Duodenal mucosa (tissue), 2 donors: Measurements from ENCODE around the gene BPI.
"Not testable (repeated sequence)": the region's sequence is repeated elsewhere in the genome, so short reads cannot be mapped to it uniquely, and the experiment has no call there.

ENCODE experiments used
- H3K27ac ChIP-seq: one replicate; pipeline ENCODE4 v1.7.0; 2013; ENCODE audit warnings: low read depth, low read length
- H3K27me3 ChIP-seq, 2 donors: one replicate each; pipeline ENCODE4 v1.7.0; 2013; ENCODE audit warnings: low read length in 2 of 2, control low read depth in 1 of 2; ENCODE audit not compliant: insufficient read depth in 2 of 2, control insufficient read depth in 1 of 2
- H3K36me3 ChIP-seq, 2 donors: one replicate each; pipeline ENCODE4 v1.7.0; 2013; ENCODE audit warnings: low read length in 2 of 2, control low read depth in 1 of 2; ENCODE audit not compliant: insufficient read depth in 2 of 2, control insufficient read depth in 1 of 2
- H3K4me1 ChIP-seq, 2 donors: one replicate each; pipeline ENCODE4 v1.7.0; 2013; ENCODE audit warnings: low read length in 2 of 2, control low read depth in 1 of 2; ENCODE audit not compliant: insufficient read depth in 2 of 2, control insufficient read depth in 1 of 2
- H3K4me3 ChIP-seq, 2 donors: one replicate each; pipeline ENCODE4 v1.7.0; 2013; ENCODE audit warnings: low read length in 2 of 2, low read depth in 1 of 2
- H3K9ac ChIP-seq, 2 donors: one replicate each; pipeline ENCODE4 v1.7.0; 2013; ENCODE audit warnings: low read length in 2 of 2, low read depth in 1 of 2
- H3K9me3 ChIP-seq, 2 donors: one replicate each; pipeline ENCODE4 v1.7.0; 2013; ENCODE audit warnings: low read length in 2 of 2, control low read depth in 1 of 2; ENCODE audit not compliant: control insufficient read depth in 1 of 2

The BPI gene

GRCh38 chr20:38311491-38311890 lies 7.5 kb downstream of the BPI start:
- Histone ChIP-seq H3K27ac (no peak overlapping the region), H3K9ac (no peak overlapping the region), H3K4me3 (no peak overlapping the region), H3K36me3 (no peaks in the 10 kb centered on the region), H3K4me1 (no peaks in the 10 kb centered on the region), H3K9me3 (no peaks in the 10 kb centered on the region), H3K27me3 (no peaks in the 10 kb centered on the region)

- Histone ChIP-seq H3K36me3 (no peaks in the 10 kb centered on the region), H3K9me3 (no peaks in the 10 kb centered on the region), H3K4me1 (no peaks in the 10 kb centered on the region), H3K4me3 (no peak overlapping the region), H3K9ac (no peak overlapping the region), H3K27ac (no peak overlapping the region), H3K27me3 (no peaks in the 10 kb centered on the region)
Observed at GRCh38 chr20:38313676-38314075, 9.7 kb downstream of the BPI start.

GRCh38 chr20:38314350-38314749 lies 10.4 kb downstream of the BPI start:
- not testable (repeated sequence) for H3K36me3 ChIP-seq, H3K27ac ChIP-seq, H3K4me1 ChIP-seq, H3K9ac ChIP-seq, H3K4me3 ChIP-seq, H3K9me3 ChIP-seq, H3K27me3 ChIP-seq

- Histone ChIP-seq H3K4me3 (no peak overlapping the region), H3K36me3 (no peaks in the 10 kb centered on the region)
Observed at GRCh38 chr20:38315290-38315966, 11.5 kb downstream of the BPI start.

GRCh38 chr20:38316341-38316740 lies 12.4 kb downstream of the BPI start:
- Histone ChIP-seq H3K27me3 (no peaks in the 10 kb centered on the region), H3K9me3 (no peaks in the 10 kb centered on the region), H3K36me3 (no peaks in the 10 kb centered on the region), H3K4me3 (no peak overlapping the region), H3K4me1 (no peaks in the 10 kb centered on the region), H3K9ac (no peak overlapping the region), H3K27ac (no peak overlapping the region)

More at GRCh38 chr20:38315290-38315966, 11.5 kb downstream of the BPI start:
- Histone ChIP-seq H3K9me3 (no peaks in the 10 kb centered on the region), H3K9ac (no peak overlapping the region), H3K4me1 (no peaks in the 10 kb centered on the region), H3K27me3 (no peaks in the 10 kb centered on the region), H3K27ac (no peak overlapping the region)

- H3K27ac ChIP-seq, result no peak overlapping the region
- H3K9ac ChIP-seq, result no peak overlapping the region
- H3K4me3 ChIP-seq, result no peak overlapping the region
- H3K9me3 ChIP-seq, result no peaks in the 10 kb centered on the region
- no peaks in the 10 kb centered on the region for H3K36me3 ChIP-seq
- no peaks in the 10 kb centered on the region for H3K4me1 ChIP-seq
- H3K27me3 ChIP-seq, result no peaks in the 10 kb centered on the region
Observed at GRCh38 chr20:38317422-38317821, 13.5 kb downstream of the BPI start.

- no peaks in the 10 kb centered on the region for H3K9me3 ChIP-seq
- no peak overlapping the region for H3K27ac ChIP-seq
- no peaks in the 10 kb centered on the region for H3K27me3 ChIP-seq
- no peak overlapping the region for H3K9ac ChIP-seq
- H3K4me1 ChIP-seq, result no peaks in the 10 kb centered on the region
- no peaks in the 10 kb centered on the region for H3K36me3 ChIP-seq
- H3K4me3 ChIP-seq, result no peak overlapping the region
Observed at GRCh38 chr20:38320221-38320620, 16.3 kb downstream of the BPI start.

- no peaks in the 10 kb centered on the region for H3K9me3 ChIP-seq
- no peaks in the 10 kb centered on the region for H3K36me3 ChIP-seq
- no peak overlapping the region for H3K27ac ChIP-seq
- no peaks in the 10 kb centered on the region for H3K27me3 ChIP-seq
- H3K4me3 ChIP-seq, result no peak overlapping the region
- H3K9ac ChIP-seq, result no peak overlapping the region
- H3K4me1 ChIP-seq, result no peaks in the 10 kb centered on the region
Observed at GRCh38 chr20:38321959-38322598, 18.1 kb downstream of the BPI start.

GRCh38 chr20:38324159-38324558 lies 20.2 kb downstream of the BPI start:
- H3K4me3 ChIP-seq, result no peak overlapping the region
- no peaks in the 10 kb centered on the region for H3K9me3 ChIP-seq
- H3K4me1 ChIP-seq, result no peaks in the 10 kb centered on the region
- H3K27ac ChIP-seq, result no peak overlapping the region
- no peaks in the 10 kb centered on the region for H3K36me3 ChIP-seq
- no peak overlapping the region for H3K9ac ChIP-seq
- H3K27me3 ChIP-seq, result peaks cover 0 to 4% of the 10 kb centered on the region in 2 donors

- Histone ChIP-seq H3K4me3 (no peak overlapping the region), H3K27ac (no peak overlapping the region), H3K4me1 (no peaks in the 10 kb centered on the region), H3K36me3 (no peaks in the 10 kb centered on the region), H3K9me3 (no peaks in the 10 kb centered on the region), H3K9ac (no peak overlapping the region), H3K27me3 (peaks cover 0 to 4% of the 10 kb centered on the region in 2 donors)
Observed at GRCh38 chr20:38325167-38325566, 21.2 kb downstream of the BPI start.
